GM19239 (cell line): ENCODE measurements around the gene DACT2.
"Not testable (repeated sequence)": the region's sequence is repeated elsewhere in the genome, so short reads cannot be mapped to it uniquely, and the experiment has no call there.

Experiments
- DNase-seq: peaks from one replicate; pipeline ENCODE4 v3.0.0; 2011; ENCODE audit warnings: low spot score; ENCODE audit not compliant: insufficient read length
- FAIRE-seq: peaks from 2 replicates; lab custom pipeline; 2011; peaks lifted over from hg19 to GRCh38; lab: Jason Lieb, UNC

Gene DACT2

GRCh38 chr6:168319279-168320111 is at the start of gene DACT2:
TSS of gene DACT2 (minus strand) at chr6:168319777. CDS start at chr6:168319633, 144 bp downstream.
- DNase-seq (no peak), FAIRE-seq (no peak)

DNA sequence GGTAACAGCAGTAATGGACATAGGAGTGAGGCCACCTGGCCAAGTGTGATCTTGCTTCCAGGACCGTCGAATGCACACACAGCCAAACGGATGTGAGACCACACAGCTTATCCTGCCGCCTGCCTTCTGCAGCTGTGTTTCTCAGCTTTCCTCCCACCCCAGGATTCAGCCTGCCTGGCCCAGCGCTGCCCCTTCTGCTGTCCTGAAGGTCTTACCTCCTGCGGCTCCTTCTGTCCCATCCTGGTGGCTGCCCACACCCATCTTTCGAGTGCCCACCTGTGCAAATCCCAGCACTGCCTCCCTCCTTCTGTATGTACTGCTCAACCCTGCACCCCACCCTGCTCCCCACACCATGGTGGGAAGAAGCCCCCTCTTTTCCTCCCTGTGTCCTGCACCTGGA is 49.4 kb upstream of the DACT2 start:
- no peak for FAIRE-seq
- DNase-seq: no peak

GRCh38 chr6:168368066-168368820 is 48.7 kb upstream of the DACT2 start:
- no peak for DNase-seq

DNA sequence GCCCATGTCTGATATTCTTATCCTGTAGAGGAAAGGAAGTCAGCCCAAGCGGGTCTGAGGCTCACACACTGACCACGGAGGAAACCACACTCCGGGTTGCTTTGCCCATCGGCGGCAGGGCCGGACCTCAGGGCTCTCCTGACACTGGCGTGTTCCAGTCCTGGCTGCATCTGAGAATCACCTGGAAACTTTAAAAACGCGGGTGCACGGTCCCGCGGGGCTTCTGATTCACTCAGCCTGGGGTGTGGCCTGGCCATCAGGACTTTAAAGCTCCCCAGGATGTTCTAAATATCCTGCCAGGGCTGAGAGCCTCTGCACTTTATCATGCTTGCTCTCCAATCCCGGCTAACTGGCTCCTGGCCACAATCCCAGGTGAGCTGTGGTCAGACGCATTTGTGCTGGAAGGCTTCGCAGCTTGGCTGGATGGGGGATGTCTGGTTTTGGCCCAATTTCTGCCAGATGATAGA is 47.7 kb upstream of the DACT2 start:
- FAIRE-seq (no peak), DNase-seq (no peak)

More at GRCh38 chr6:168368066-168368820, 48.7 kb upstream of the DACT2 start:
- no peak for FAIRE-seq

- DNase-seq (no peak), FAIRE-seq (no peak)
Observed at GRCh38 chr6:168366473-168366872, 46.9 kb upstream of the DACT2 start.

- no peak for FAIRE-seq
Observed at GRCh38 chr6:168365422-168366165, 46.0 kb upstream of the DACT2 start.

GRCh38 chr6:168364793-168365421 is 45.3 kb upstream of the DACT2 start:
- DNase-seq (no peak), FAIRE-seq (no peak)

More at GRCh38 chr6:168365422-168366165, 46.0 kb upstream of the DACT2 start:
- DNase-seq: no peak

DNA sequence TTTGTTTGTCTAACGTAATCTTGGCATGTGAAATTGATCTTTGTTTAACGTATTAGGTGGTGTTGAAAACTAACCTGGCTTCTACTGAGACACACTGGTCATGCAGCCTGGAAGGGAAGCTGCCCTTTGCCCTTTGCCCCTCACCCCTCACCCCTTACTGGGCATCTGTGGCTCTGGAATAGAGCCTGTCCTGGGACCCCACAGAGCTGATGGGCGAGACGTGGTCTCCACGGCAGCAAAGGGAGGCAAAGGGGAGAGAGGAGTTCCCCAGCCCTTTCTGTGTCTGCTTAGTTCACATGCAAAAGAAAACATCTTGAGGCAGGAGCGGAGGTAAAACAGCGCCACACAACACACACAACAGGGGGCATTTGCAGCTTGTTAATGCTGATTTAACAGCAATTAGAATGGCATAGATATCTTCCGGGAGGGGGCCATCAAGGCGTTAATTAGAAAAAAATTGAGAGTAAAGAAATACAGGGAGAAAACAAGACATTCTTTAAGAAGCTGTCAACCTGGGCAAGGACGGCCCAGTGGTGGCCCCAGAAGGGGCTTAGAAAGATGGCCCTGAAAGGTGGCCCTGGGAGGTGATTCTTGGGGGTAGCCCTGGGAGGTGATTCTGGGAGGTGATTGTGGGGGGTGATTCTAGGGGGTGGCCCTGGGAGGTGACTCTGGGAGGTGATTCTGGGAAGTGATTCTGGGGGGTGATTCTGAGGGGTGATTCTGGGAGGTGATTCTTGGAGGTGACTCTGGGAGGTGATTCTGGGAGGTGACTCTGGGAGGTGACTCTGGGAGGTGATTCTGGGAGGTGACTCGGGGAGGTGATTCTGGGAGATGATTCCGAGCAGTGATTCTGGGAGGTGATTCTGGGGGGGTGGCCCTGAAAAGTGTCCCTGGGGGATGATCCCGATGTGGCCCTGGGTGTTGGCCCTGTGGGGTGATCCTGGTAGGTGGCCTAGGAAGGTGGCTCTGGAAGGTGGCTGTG is 44.5 kb upstream of the DACT2 start:
- FAIRE-seq (no peak), DNase-seq (no peak)

DNA sequence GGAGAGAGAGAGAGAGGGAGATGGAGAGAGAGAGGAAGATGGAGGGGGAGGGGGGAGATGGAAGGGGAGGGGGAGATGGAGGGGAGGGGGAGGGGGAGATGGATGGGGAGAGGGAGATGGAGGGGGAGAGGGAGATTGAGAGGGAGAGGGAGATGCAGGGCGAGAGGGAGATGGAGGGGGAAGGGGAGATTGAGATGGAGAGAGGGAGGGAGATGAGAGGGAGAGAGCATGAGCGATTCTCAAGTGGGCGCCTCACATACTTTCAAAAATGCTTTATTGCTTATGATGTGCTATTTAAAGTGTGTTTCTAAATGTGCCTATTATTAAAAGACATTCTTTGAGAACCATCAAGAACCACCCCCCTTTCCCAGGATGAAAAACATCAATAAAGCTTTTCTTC is 43.7 kb upstream of the DACT2 start:
- FAIRE-seq (no peak), DNase-seq (no peak)

DNA sequence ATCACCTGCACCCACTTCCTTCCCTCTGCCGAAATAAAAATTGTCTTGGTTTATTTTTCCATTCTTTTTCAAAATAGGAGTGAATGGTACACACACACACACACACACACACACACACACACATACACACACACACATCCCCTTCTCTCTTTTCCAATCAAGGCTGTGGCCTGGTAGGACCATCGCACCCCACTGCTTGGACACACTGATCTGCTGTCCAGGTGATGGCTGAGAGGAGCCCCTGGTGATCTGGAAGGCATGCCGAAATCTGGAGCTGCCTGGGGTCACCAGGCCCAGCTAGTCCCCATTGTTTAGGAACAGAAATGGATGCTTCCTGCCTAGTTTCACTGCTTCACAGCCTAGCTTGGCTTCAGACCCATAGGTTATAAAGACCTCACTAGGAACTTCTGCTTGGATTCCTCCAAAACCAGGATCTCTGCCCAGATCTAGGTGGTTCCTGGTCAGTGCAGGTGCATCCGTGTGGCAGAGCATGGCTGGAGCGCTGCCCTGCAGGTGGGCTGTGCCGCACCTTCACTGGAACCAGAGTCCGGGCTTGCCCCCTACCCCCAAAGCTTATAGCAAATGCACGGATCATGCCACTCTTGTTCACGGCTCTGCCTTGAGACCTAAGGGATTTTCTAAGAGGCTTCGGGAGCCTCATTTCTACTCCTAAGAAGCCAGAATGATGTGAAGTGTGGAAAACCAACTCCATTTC is 42.9 kb upstream of the DACT2 start:
- DNase-seq: no peak
- no peak for FAIRE-seq

DNA sequence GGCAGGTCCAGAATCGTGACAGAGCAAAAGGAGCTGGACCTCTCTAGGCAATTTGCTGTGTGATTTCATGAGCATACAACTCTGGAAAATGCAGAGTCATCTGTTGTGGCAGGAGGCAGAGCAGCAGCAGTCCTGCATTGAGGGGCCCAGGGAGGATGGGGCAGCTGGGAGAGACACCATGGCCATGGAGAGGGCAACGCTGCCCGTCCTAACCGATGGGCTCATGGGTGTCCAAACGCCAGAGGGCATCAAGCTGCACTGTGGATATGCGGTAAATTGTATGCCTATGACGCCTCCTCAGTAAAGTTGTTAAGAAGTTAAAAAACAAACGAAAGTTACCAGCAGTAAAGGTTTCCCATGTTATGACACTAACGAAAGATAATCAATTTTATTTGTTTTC is 42.2 kb upstream of the DACT2 start:
- FAIRE-seq (no peak), DNase-seq (no peak)

DNA sequence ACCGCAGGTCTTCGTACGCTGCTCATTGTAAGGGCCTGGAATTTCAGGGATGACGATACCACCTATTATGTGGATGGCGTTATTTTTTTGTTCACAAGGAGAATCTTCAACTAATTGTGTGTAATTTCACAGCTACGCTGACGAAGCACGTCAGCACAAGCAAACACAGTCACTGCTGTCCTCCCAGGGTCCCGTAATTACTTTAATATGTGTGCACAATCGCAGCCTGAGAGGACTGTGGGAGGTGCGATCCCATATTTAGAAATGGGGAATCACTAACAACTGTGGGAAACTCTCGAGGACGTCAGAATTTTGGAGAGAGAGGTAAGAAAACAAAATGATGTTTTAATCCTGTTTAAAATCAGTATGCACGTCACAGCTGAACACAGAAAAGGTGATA is 40.2 kb upstream of the DACT2 start:
- no peak for DNase-seq
- FAIRE-seq: no peak

GRCh38 chr6:168358842-168359420 is 39.4 kb upstream of the DACT2 start:
- DNase-seq (no peak), FAIRE-seq (no peak)

GRCh38 chr6:168356872-168357271 is 37.3 kb upstream of the DACT2 start:
- DNase-seq, FAIRE-seq: not testable (repeated sequence)

DNA sequence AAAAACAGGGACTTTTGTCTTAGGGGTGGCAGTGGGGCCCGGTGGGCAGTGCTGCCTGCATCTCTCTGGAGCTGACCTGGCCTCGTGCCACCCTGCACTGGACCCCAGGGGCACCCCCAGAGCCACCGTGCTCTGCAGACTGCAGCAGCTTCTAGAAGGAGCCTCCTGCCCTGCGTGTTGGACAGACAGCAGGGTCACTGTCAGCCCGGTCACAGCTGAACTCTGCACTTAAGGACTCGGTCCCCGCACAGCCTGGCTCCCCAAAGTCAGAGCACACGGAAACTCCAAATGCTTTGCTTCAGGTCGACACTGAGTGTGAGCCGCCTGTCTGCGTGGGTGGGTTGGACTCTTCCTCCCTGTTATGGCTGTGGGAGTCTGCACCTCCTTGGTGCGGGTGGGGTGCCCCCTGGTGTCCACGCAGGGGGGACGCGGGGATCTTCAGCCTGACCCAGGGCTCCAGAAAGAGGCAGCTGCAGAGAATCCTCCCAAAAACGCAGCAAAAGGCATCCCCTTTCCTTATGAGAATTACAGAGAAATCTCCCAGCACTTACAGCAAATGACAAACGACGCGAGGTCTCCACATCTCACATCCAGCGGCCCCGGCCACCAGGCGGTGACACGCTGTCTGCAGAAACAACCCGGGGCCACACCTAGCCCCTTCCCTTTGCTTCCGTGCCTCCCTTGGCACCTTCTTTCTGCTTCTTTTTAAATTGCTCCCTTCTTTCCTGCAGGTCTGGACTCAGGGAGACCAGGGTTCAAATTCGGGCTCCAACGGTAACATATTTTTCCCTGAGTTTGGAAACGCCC is 36.3 kb upstream of the DACT2 start:
- FAIRE-seq (no peak), DNase-seq (no peak)

- no peak for FAIRE-seq
Observed at GRCh38 chr6:168354338-168354737, 34.8 kb upstream of the DACT2 start.

DNA sequence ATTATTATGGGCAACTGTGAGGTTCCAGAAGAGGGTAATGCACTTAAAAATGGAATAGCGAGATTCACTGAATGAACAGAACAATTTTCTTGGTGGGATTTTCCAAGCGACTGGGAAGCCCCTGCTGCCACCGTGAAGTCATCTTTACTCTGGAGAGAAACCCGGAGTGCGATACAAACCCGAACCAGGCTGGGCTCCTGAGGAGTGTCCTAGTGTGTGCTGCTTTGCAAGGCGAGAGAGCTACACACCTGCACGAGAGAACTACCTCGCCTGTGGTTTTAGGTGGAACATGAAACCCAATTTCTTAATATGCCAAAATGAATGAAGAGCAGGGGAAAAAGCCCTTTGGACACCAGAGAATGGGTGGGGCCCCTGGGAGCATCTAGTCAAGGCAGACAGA is 33.5 kb upstream of the DACT2 start:
- DNase-seq: no peak
- FAIRE-seq: no peak

More at GRCh38 chr6:168354338-168354737, 34.8 kb upstream of the DACT2 start:
- DNase-seq: no peak
